Measurements from ENCODE around the gene CDH23. TPM values are rescaled to one million over a fixed set of nuclear protein-coding genes. Genes with fewer than 3 reads are reported as not detected.

Gene CDH23
- total and polyA plus RNA-seq, 7 donors, result 1.00 to 3.8 (median 1.9) TPM

GRCh38 chr10:71823356-71823755 lies 426.6 kb downstream of the CDH23 start:
- Histone ChIP-seq H3K36me3 (ENCODE audit: insufficient read depth in 1 of 2, low read depth in 1 of 2) (peaks cover 10 to 100% of the 10 kb centered on the region in 2 donors), H3K9me3 (no peaks in the 10 kb centered on the region), H3K4me1 (peaks cover 13% of the 10 kb centered on the region), H3K27me3 (ENCODE audit: insufficient read depth in 3 of 3, low read length in 2 of 3) (no peaks in the 10 kb centered on the region), H3K27ac (no peak overlapping the region), H3K4me3 (no peak overlapping the region)
- intact Hi-C loops (cut with DNase I), result no loop called here
- ATAC-seq, result no peak
- no peak for DNase-seq
- TF ChIP-seq CTCF (IDR thresholded peaks at IDR 0.05), result no peak
- 82 to 90% (median 84%) methylated on average over 4 of the region's 4 CpGs for WGBS, 3 donors

DNA sequence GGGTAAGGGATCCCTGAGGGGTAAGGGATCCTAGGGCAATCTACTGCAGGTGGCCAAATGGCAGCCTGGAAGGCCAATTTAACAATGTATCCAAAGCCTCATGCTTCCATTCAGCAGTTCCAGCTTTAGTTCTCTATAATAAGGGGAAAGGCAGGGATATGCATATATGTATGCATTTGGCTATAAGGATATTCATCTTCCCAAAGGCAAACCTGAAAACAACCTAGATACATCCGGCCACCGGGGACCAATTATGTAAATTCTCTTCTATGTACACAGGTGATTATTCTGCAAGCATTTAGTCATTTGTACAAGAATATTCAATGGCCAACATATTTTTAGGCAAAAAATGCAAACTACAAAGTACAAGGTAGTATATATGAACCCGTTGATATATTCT lies 427.6 kb downstream of the CDH23 start:
- Histone ChIP-seq H3K4me1 (peaks cover 3% of the 10 kb centered on the region), H3K4me3 (no peak overlapping the region), H3K36me3 (ENCODE audit: insufficient read depth in 1 of 2, low read depth in 1 of 2) (peaks cover 13 to 100% of the 10 kb centered on the region in 2 donors), H3K9me3 (no peaks in the 10 kb centered on the region), H3K27ac (no peak overlapping the region), H3K27me3 (ENCODE audit: insufficient read depth in 3 of 3, low read length in 2 of 3) (no peaks in the 10 kb centered on the region)
- ATAC-seq (no peak), DNase-seq (no peak)
- no peak for TF ChIP-seq CTCF (IDR thresholded peaks at IDR 0.05)
- intact Hi-C loops (cut with DNase I), result no loop called here
- 95 to 98% (median 96%) methylated on average over 3 of the region's 3 CpGs for WGBS, 3 donors

DNA sequence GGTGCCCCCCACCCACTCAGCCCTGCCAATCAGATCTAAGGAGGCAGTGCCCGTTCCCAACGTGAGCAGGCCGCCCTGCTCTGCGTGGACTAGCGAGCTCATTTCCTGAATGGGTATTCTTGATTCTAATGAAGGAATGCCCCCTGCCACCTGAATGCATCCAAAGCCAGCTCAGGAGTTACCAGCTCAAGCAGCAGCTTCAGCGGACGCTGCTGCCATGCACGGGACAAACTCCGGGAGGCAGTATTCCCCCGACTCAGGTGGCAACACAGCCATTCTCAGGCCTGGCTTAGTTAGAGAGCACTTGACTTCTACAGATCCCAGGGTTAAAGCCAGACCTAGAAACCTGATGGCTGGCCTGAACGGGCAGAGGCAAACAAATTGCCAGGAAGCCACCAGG lies 428.5 kb downstream of the CDH23 start:
- DNase-seq (no peak), ATAC-seq (peak in 2 of 4 donors; percentile 29 to 32)
- H3K27me3 ChIP-seq (ENCODE audit: insufficient read depth in 3 of 3, low read length in 2 of 3), result no peaks in the 10 kb centered on the region
- H3K27ac ChIP-seq, result no peak overlapping the region
- peaks cover 10 to 100% of the 10 kb centered on the region in 2 donors for H3K36me3 ChIP-seq (ENCODE audit: insufficient read depth in 1 of 2, low read depth in 1 of 2)
- H3K4me3 ChIP-seq, result no peak overlapping the region
- 76 to 85% (median 79%) methylated on average over 11 of the region's 11 CpGs for WGBS, 3 donors
- TF ChIP-seq CTCF (IDR thresholded peaks at IDR 0.05), result no peak
- intact Hi-C loops (cut with DNase I), result no loop called here
- no peaks in the 10 kb centered on the region for H3K9me3 ChIP-seq
- H3K4me1 ChIP-seq, result no peaks in the 10 kb centered on the region

DNA sequence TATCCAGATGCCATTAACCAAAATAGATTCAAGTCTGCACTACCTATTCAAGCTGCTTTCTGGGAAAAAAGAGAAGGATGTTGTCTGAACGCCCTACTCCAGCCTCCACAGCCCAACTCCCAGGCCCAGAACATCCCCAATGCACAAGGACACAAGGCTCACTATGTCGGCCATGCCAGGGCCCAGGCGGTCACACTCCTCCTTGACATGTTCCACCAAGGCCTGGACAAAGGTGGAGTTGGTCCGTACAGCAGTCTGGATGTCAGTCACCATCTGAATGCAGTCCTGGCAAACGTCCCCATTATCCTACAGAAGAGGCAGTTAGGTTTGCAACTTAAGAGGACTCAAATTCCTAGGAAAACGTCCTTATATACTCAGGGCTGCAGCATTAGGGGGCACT lies 431.1 kb downstream of the CDH23 start:
- no peaks in the 10 kb centered on the region for H3K27me3 ChIP-seq (ENCODE audit: insufficient read depth in 3 of 3, low read length in 2 of 3)
- no peak for TF ChIP-seq CTCF (IDR thresholded peaks at IDR 0.05)
- no peak for DNase-seq
- no peaks in the 10 kb centered on the region for H3K9me3 ChIP-seq
- no peak overlapping the region for H3K27ac ChIP-seq
- H3K4me3 ChIP-seq, result no peak overlapping the region
- H3K4me1 ChIP-seq, result peaks cover 4% of the 10 kb centered on the region
- ATAC-seq, result no peak
- peaks cover 13 to 100% of the 10 kb centered on the region in 2 donors for H3K36me3 ChIP-seq (ENCODE audit: insufficient read depth in 1 of 2, low read depth in 1 of 2)
- 73 to 80% (median 76%) methylated on average over 6 of the region's 6 CpGs for WGBS, 3 donors
- intact Hi-C loops (cut with DNase I), result no loop called here

DNA sequence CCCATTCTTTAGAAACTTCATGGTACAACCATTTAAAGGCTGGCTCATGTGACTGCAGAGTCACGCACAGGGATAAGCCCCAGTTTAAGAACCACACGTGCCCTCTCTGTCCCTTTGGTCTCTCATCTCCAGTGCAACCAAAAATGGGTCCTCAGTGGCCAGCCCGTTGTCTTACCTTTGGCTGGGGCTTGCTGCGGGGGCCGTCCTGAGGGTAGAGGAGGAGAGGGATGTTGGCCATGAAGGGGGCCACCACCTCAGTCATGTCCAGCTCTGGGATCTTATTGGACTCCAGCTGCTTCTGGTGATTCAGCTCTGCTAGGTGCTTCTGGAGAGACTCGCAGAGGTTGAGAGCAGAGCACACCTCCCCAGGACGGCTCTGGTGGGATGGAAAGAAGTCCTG lies 432.0 kb downstream of the CDH23 start:
- Histone ChIP-seq H3K27ac (no peak overlapping the region), H3K4me3 (no peak overlapping the region), H3K36me3 (ENCODE audit: insufficient read depth in 1 of 2, low read depth in 1 of 2) (peaks cover 13 to 100% of the 10 kb centered on the region in 2 donors), H3K27me3 (ENCODE audit: insufficient read depth in 3 of 3, low read length in 2 of 3) (no peaks in the 10 kb centered on the region), H3K4me1 (peaks cover 12% of the 10 kb centered on the region), H3K9me3 (no peaks in the 10 kb centered on the region)
- DNase-seq (no peak), ATAC-seq (peak in 1 of 4 donors; percentile 10)
- 89 to 96% (median 90%) methylated on average over 7 of the region's 7 CpGs for WGBS, 3 donors
- no peak for TF ChIP-seq CTCF (IDR thresholded peaks at IDR 0.05)
- intact Hi-C loops (cut with DNase I), result no loop called here

Measured in psoas muscle (tissue), 8 donors.